ENCODE results near the gene CBL.

- TF ChIP-seq, protein P1, sequence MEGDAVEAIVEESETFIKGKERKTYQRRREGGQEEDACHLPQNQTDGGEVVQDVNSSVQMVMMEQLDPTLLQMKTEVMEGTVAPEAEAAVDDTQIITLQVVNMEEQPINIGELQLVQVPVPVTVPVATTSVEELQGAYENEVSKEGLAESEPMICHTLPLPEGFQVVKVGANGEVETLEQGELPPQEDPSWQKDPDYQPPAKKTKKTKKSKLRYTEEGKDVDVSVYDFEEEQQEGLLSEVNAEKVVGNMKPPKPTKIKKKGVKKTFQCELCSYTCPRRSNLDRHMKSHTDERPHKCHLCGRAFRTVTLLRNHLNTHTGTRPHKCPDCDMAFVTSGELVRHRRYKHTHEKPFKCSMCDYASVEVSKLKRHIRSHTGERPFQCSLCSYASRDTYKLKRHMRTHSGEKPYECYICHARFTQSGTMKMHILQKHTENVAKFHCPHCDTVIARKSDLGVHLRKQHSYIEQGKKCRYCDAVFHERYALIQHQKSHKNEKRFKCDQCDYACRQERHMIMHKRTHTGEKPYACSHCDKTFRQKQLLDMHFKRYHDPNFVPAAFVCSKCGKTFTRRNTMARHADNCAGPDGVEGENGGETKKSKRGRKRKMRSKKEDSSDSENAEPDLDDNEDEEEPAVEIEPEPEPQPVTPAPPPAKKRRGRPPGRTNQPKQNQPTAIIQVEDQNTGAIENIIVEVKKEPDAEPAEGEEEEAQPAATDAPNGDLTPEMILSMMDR (conservative IDR thresholded peaks at IDR 0.05 in 1 of 2, IDR thresholded peaks at IDR 0.05 in 1 of 2; ENCODE audit: extremely low read depth in 1 of 2, insufficient read depth in 1 of 2, low read depth in 1 of 2, low read length in 2 of 2), result no peak
- TF ChIP-seq EZH2 (IDR thresholded peaks at IDR 0.05; ENCODE audit: borderline replicate concordance, low read length), result no peak
Measured at GRCh38 chr11:119236891-119237290, 30.8 kb downstream of the CBL start.
